ENCODE measurements around the gene MPP2.

- TF ChIP-seq TAF1 (IDR thresholded peaks at IDR 0.05; ENCODE audit: low read depth, low read length), result no peak
- no peak for TF ChIP-seq POLR2A (IDR thresholded peaks at IDR 0.05; ENCODE audit: low read depth, low read length)
Measured at GRCh38 chr17:43946781-43947180, 39.4 kb upstream of the MPP2 start.

Measured in GM12891 (cell line).